T follicular helper cell (primary cell): ENCODE measurements around the gene ARHGEF7.

Experiments
- DNase-seq: peaks from one replicate; pipeline ENCODE4 v3.0.0-alpha.2; 2020; ENCODE audit warnings: low read depth

Gene ARHGEF7

GRCh38 chr13:111111376-111111937 lies 3.7 kb upstream of the ARHGEF7 start:
- DNase-seq: no peak

DNA sequence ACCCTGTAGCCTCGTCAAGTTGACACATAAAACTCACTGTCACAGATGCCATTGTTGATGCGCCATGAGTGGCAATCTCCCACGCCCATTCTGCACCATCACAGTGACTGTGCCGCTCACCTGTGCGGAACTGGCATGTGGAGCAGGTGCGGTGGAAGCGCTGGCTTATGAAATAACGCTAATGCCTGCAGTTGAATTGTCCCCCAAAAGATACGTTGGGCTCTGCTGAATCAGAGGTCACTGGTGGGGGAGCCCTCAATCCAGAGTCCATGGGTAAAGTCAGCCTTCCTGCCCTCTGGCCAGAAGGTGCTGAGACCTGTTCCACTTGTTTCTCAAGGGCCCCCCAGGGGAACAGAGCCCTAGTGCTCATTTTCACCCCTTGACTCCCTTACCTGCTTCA lies 2.9 kb upstream of the ARHGEF7 start:
- DNase-seq: no peak

GRCh38 chr13:111114362-111115060 lies 599 bp upstream of the ARHGEF7 start:
- DNase-seq: no peak

GRCh38 chr13:111115965-111116521 lies 933 bp downstream of the ARHGEF7 start:
- DNase-seq: no peak

DNA sequence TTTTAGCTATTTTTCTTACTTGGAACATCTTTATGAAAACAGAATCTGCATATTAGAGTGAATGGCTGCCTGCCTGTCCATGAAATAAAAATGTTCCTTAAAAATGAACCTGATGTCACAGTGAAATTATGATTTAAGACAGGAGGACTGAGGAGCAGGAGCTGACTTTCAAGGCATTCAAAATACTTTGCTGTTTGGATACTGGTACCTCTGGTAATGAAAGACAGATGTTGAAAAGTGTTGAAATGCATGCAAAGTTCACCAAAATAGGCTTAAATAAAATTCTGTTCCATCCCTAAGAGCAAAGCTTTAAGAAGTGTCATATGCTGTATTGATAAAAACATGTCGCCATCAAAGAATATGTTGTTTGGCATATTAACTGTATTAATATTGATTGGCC lies 1.7 kb downstream of the ARHGEF7 start:
- no peak for DNase-seq

DNA sequence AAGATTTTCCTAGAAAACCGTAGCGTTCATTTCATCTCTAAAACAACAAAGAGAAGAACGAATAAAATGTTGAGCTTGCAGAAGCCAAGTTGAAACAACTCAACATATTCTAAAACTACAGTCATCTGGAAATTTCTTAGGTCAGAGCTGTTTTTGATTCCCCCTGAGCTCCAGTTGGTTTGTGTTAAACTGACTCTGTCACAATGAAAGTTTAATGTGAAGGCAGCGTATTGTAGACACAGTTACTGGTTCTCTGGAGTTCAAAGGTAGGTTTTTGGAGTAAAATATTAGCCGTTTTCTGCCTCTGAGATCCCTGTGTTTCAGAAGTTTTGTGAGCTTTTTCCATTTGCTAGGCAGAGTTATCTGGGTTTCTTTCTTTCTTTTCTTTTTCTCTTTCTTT lies 2.2 kb downstream of the ARHGEF7 start:
- DNase-seq: no peak

DNA sequence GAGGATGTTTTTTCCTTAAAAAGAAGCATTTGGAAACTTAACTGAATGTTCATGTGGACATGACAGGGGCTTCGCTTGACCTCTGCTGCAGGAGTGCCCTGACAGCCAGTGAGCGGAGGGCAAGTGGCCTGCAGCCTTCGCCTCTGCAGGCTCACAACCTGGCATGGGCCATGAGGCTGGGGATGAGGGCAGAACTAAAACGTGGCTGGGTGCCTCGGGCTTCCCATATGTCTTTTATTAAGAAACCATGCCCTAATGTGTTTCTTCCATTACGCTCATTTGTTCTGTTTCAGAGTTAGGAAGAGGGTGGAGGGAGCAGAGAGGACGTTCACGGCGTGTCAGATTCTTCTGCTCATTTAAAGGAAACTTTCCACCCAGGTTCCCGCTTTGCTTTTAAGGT lies 2.9 kb downstream of the ARHGEF7 start:
- no peak for DNase-seq

DNA sequence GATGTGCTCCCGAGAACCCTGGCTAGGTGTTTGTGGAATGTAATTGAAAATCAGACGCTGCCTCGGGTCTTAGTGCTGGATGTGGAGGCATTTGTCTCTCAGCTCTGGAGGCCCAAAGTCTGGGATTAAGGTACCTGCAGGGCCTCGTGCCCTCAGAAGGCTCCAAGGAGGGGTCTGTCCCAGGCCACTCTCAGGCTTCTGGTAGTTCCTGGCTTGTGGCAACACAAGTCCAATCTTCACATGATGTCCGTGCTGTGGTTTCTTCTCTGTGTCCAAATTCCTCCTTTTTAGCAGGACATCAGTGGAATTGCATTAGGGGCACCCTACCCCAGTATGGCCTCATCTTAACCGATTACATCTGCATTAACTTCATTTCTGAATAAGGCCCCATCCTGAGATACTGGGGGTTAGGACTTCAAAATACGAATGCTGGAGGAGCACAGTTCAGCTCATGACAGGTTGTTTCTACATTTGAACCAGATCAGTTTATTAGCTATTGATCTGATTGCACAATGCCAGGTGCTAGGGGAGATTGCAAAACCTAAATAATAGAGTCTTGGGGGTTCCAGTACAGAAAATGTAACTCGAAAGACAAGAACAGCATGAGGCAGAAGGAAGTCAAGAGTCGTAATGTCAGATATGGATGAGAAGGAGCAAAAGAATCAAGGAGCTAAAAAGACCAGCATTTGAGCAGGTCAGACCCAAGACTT lies 3.9 kb downstream of the ARHGEF7 start:
- no peak for DNase-seq

DNA sequence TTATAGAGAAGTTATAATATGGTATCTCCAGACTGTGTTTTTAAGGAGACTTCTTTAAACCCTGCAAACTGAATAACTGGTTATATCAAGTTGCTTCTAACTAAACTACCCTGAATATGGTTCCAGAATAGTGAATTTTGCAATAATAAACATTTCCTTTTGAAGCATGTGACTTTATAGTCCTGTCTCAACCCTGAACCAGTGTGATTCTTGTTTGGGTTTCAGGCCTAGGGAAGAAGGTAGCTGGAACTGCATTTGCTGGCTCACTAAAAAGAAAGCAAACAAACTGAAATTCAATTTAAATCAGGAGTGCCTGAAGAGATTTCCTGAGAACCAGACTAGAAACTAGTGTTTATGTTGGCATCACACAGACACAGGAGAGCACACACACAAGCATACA lies 4.9 kb downstream of the ARHGEF7 start:
- DNase-seq: no peak

DNA sequence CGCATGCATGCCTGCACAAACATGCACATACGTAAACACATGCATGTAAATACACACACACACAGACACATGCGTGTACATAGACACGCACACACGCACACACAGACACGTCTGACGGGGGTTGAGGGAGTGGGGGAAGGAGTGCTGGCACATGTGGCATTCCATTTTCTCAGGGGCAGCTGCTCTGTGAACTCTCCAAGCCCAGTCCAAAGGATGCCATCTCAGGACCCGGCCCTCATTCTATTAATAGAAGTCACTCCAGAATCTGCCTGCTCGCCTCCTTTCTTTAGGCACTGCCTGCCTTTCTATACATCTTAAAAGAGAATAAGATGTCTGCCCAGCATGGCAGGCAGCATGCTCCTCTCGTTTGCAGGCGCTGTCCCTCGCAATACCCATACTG lies 5.3 kb downstream of the ARHGEF7 start:
- DNase-seq: no peak

- no peak for DNase-seq
Measured at GRCh38 chr13:111120913-111121312, 5.8 kb downstream of the ARHGEF7 start.

DNA sequence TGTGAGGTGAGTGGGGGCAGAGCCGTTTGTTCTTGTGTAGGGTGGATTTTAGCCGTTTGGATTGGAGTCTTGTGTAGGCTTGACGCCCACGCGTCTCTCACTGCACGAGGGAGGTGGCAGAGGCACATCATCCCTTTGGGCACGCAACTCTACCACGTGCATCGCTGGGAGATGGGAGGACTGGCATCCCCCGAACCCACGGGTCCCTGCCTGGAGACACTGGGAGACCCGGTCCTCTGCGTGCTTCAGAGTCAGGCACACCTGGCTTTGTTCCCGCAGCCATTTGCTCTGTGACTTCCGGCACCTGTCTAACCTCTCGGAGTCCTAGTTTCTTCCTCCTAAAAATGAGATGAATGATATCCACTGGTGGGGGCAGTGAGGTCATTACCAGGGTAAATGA lies 6.4 kb downstream of the ARHGEF7 start:
- no peak for DNase-seq

DNA sequence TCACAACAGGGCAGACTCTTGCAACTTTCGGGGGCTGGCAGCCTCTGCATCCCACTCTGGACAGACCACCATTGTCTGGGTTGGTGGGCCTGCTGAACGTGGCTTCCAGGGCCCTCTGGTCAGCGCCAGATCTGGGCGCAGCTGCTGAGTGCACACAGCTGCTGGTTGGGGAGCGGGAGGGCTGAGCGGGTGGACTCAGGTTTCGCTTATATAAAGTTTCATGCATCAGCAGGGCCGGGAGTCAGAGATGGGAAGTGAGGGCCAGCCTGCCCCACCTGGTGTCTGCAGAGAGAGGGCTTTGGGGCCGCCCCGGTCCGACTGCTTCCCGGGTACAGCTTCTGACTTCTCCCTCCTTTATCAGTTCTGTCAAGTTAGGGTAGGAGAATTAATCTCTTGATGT lies 6.9 kb downstream of the ARHGEF7 start:
- DNase-seq: no peak

GRCh38 chr13:111122631-111123030 lies 7.5 kb downstream of the ARHGEF7 start:
- no peak for DNase-seq

GRCh38 chr13:111123221-111123620 lies 8.1 kb downstream of the ARHGEF7 start:
- no peak for DNase-seq

DNA sequence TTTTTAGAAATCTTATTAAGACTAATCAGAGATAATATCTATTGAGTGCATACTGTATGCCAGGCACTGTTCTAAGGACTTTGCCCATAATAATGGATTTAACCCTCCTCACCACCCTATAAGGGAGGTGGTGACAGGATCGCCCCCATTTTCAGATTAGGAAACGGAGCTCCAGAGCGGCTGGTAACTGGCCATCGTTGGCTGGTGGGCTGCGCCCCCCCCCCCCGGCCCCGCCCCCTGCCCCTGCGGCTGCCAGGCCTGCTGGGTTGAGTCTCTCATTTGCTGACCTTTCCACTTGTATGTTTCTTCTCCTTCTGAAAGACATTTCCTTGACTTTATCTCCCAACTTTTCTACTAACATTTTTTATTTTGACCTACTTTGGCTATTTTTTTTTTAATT lies 8.5 kb downstream of the ARHGEF7 start:
- DNase-seq: no peak

- DNase-seq: no peak
Measured at GRCh38 chr13:111126509-111126908, 11.4 kb downstream of the ARHGEF7 start.

GRCh38 chr13:111129465-111130115 lies 14.5 kb downstream of the ARHGEF7 start:
- no peak for DNase-seq

GRCh38 chr13:111130116-111130508 lies 15.0 kb downstream of the ARHGEF7 start:
- no peak for DNase-seq

GRCh38 chr13:111131048-111131447 lies 15.9 kb downstream of the ARHGEF7 start:
- no peak for DNase-seq

- no peak for DNase-seq
Measured at GRCh38 chr13:111131611-111132010, 16.5 kb downstream of the ARHGEF7 start.

- no peak for DNase-seq
Measured at GRCh38 chr13:111132948-111133347, 17.8 kb downstream of the ARHGEF7 start.

DNA sequence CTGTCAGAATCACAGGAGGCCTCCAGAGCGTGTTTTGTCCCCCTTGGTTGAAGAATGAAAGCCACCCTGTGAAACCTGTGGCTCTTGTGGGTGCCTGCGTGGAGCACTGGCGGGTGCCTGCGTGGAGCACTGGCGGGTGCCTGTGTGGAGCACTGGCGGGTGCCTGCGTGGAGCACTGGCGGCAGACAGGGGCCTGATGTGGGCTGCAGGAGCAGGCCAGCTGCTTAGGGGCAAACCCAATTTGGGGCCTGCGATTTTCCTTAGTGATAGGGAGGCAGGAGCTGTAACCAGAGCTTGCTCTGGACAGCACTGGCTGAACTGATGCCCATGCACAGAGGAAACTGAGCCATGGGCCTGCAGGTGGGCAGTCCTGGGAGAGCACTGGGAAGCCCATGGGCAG lies 24.3 kb downstream of the ARHGEF7 start:
- no peak for DNase-seq
